CD4-positive, CD25-positive, alpha-beta regulatory T cell (primary cell): ENCODE measurements around the gene CDC14A. TPM values are rescaled to one million over a fixed set of nuclear protein-coding genes. Genes with fewer than 3 reads are reported as not detected.

Source experiments
- ATAC-seq, 2 donors: fragments of 150-1000 bp; cut with Tn5 transposase; one replicate each; pipeline ENCODE4 v1.10.0; 2021; ENCODE audit warnings: low read depth in 2 of 2, moderate number of reproducible peaks in 2 of 2, moderate library complexity in 1 of 2
- DNase-seq, 3 donors: peaks; one replicate each; pipeline versions ENCODE4 v3.0.0 to v3.0.0-alpha.2; 2012 to 2022; ENCODE audit warnings: mixed read lengths in 1 of 3
- H3K27ac ChIP-seq: one replicate; pipeline ENCODE4 v1.7.0; 2013; ENCODE audit warnings: mild to moderate bottlenecking, low read length; ENCODE audit not compliant: insufficient read depth, poor library complexity, severe bottlenecking
- H3K27me3 ChIP-seq: one replicate; pipeline ENCODE4 v1.7.0; 2013; ENCODE audit warnings: low read length; ENCODE audit not compliant: control insufficient read depth, insufficient read depth
- H3K36me3 ChIP-seq: one replicate; pipeline ENCODE4 v1.7.0; 2013; ENCODE audit warnings: mild to moderate bottlenecking, low read length, moderate library complexity; ENCODE audit not compliant: control insufficient read depth, insufficient read depth
- H3K4me1 ChIP-seq: 2 replicates; pipeline ENCODE4 v1.7.0; 2013; ENCODE audit warnings: mild to moderate bottlenecking, low read length; ENCODE audit not compliant: insufficient read depth, control insufficient read depth, poor library complexity, severe bottlenecking
- H3K4me3 ChIP-seq: one replicate; pipeline ENCODE4 v1.7.0; 2013; ENCODE audit warnings: low read depth, mild to moderate bottlenecking, low read length, moderate library complexity
- H3K9me3 ChIP-seq, 2 experiments: 1 replicate in 1 of 2; 2 replicates in 1 of 2; pipeline ENCODE4 v1.7.0; 2013; ENCODE audit warnings: low read length in 2 of 2, mild to moderate bottlenecking in 1 of 2, moderate library complexity in 1 of 2; ENCODE audit not compliant: control insufficient read depth in 2 of 2
- H3K27ac Mint-ChIP-seq, 3 donors: one replicate each; pipeline ENCODE4 v1.8.0; 2020 to 2022; ENCODE audit warnings: mild to moderate bottlenecking in 3 of 3, mixed read lengths in 3 of 3, moderate library complexity in 2 of 3
- H3K27me3 Mint-ChIP-seq: one replicate; pipeline ENCODE4 v1.8.0; 2022; ENCODE audit warnings: mild to moderate bottlenecking, mixed read lengths
- H3K36me3 Mint-ChIP-seq: one replicate; pipeline ENCODE4 v1.8.0; 2020; ENCODE audit warnings: mixed read lengths
- H3K4me1 Mint-ChIP-seq, 4 donors: one replicate each; pipeline ENCODE4 v1.8.0; 2020 to 2022; ENCODE audit warnings: mixed read lengths in 4 of 4, mild to moderate bottlenecking in 1 of 4
- H3K4me3 Mint-ChIP-seq, 4 donors: one replicate each; pipeline ENCODE4 v1.8.0; 2020 to 2022; ENCODE audit warnings: mild to moderate bottlenecking in 4 of 4, mixed read lengths in 4 of 4, moderate library complexity in 3 of 4
- H3K9me3 Mint-ChIP-seq, 7 donors: one replicate each; pipeline ENCODE4 v1.8.0; 2020 to 2022; ENCODE audit warnings: mixed read lengths in 7 of 7, mild to moderate bottlenecking in 3 of 7, moderate library complexity in 2 of 7
- polyA plus RNA-seq, 4 donors: library from polyadenylated mRNA; unstranded; fragments of 300-500 nt; fragmentation: Illumina TruSeq; gene quantifications; one replicate each; pipeline ENCODE4 v1.2.3, GENCODE V29; 2021
- total RNA-seq: library from RNA; stranded (reverse); gene quantifications from one replicate; pipeline ENCODE4 v1.2.3, GENCODE V29; 2022

Gene CDC14A
- total and polyA plus RNA-seq, 5 donors from 2014 or later, result 33.8 to 155 (median 37.8) TPM

DNA sequence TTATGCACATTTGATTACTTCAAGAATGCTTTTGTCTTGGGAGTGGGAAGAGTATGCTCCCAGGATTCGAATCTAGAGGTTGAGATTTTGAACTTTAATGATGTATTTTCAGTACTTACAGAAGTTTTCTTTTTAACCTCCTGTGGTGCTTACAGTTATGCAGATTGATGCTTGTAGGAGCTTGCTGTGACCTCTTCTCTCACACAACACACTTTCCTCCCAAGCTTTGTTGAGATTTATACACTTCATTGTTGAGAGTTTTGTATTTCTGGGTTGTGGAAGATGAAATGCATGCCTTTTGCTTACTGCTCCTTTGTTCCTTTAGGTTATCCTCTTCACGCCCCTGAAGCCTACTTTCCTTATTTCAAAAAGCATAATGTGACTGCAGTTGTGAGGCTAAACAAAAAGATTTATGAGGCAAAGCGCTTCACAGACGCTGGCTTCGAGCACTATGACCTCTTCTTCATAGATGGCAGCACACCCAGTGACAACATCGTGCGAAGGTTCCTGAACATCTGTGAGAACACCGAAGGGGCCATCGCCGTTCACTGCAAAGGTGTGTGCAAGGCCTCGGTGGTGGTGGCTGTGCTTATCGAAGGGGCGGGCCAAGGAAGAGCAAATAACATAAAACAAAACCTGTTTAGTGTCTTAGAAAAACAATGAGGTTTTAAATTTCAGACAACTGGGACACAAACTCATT is 110.2 kb downstream of the CDC14A start:
- Mint-ChIP-seq H3K27ac (no peak overlapping the region), H3K36me3 (peaks cover 28% of the 10 kb centered on the region), H3K4me1 (peaks cover 9 to 37% (median 30%) of the 10 kb centered on the region in 4 donors), H3K9me3 (no peaks in the 10 kb centered on the region), H3K27me3 (no peaks in the 10 kb centered on the region), H3K4me3 (no peak overlapping the region)
- Histone ChIP-seq H3K27me3 (no peaks in the 10 kb centered on the region), H3K4me1 (peaks cover 9% of the 10 kb centered on the region), H3K9me3 (no peaks in the 10 kb centered on the region), H3K27ac (no peak overlapping the region), H3K4me3 (no peak overlapping the region), H3K36me3 (peaks cover 46% of the 10 kb centered on the region)
- no peak for DNase-seq
- no peak for ATAC-seq

DNA sequence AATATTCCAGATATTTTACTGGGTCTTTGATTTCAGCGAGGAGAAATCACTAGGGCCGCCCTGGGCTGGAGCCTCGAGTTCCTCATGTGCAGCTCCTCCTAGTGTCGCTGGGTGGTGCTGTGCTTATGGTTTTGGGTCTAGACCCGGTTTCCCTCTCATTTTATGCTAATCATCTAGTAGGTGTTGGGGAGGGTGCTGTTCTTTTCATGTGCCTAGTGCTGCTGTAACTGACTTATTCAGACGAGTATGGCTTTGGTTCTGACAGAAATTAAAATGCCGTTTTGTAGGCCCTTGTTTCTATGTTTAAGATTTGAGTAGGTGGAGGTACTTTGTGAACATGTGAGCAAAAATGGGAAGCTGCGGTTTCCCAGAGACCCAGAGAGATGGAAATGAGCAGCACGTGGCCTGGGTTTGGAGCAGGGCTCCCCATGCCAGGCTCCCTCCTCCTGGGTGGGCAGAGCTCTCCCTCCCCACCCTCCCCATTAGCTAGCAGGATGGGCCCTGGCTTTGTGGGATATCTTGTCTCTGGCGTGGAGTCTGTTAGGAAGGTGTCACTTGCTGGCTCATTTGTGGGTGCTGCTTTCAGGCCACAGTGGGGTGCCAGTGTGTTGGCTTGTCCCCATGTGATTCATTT is 111.6 kb downstream of the CDC14A start:
- peak overlapping the region in 2 of 4 donors; percentile 5 to 38 for H3K4me3 Mint-ChIP-seq
- Histone ChIP-seq H3K9me3 (no peaks in the 10 kb centered on the region), H3K27me3 (no peaks in the 10 kb centered on the region), H3K27ac (no peak overlapping the region), H3K4me3 (no peak overlapping the region), H3K36me3 (peaks cover 60% of the 10 kb centered on the region), H3K4me1 (peaks cover 9% of the 10 kb centered on the region)
- peak; percentile 67 to 68 for ATAC-seq
- no peaks in the 10 kb centered on the region for H3K9me3 Mint-ChIP-seq
- H3K4me1 Mint-ChIP-seq, result peaks cover 4 to 42% (median 33%) of the 10 kb centered on the region in 4 donors
- DNase-seq, result peak in 1 of 3 donors; percentile 69
- peaks cover 37% of the 10 kb centered on the region for H3K36me3 Mint-ChIP-seq
- H3K27me3 Mint-ChIP-seq, result no peaks in the 10 kb centered on the region
- H3K27ac Mint-ChIP-seq, result peak overlapping the region in 2 of 3 donors; percentile 19 to 49

DNA sequence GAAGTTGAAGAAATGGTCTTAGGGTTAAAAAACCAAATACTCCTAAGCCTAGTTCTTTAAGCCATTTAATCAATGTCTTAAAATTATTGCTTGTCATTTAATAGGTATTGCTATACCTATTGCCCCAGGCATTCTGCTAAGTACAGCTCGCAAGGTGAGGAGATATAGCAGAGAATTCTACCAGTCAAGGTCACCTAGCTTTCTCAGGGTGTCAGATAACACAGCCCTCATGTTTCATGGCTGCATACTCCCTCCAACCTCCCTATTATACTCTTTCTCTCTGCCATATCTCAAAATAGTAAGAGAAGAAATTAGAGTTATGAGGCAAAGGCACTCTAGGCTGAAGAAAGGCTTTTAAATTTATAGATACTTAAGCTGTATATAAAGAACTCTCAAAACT is 117.3 kb downstream of the CDC14A start:
- Histone ChIP-seq H3K4me3 (no peak overlapping the region), H3K4me1 (no peaks in the 10 kb centered on the region), H3K27ac (no peak overlapping the region), H3K9me3 (no peaks in the 10 kb centered on the region), H3K27me3 (no peaks in the 10 kb centered on the region), H3K36me3 (peaks cover 57% of the 10 kb centered on the region)
- H3K4me1 Mint-ChIP-seq, result peaks cover 23 to 41% (median 30%) of the 10 kb centered on the region in 4 donors
- peaks cover 47% of the 10 kb centered on the region for H3K36me3 Mint-ChIP-seq
- DNase-seq (no peak), ATAC-seq (no peak)
- no peak overlapping the region for H3K4me3 Mint-ChIP-seq
- H3K27ac Mint-ChIP-seq, result no peak overlapping the region
- no peaks in the 10 kb centered on the region for H3K27me3 Mint-ChIP-seq
- no peaks in the 10 kb centered on the region for H3K9me3 Mint-ChIP-seq

DNA sequence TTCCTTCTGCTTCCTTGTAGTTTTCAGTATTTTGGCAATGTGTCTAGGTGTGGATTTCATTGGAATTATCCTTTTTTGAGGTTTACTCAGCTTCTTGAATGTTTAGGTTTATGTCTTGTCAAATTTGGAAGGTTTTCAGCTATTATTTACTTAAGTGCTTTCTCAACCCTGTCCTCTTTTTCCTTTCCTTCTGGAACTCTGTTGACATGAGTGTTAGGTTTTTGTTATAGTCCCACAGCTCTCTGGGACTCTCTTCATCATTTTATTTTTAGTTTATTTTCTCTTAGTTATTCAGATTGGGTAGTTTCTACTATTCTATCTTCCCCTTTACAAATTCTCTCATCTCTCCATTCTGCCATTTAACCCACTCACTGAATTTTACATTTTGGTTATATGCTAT is 122.5 kb downstream of the CDC14A start:
- peak overlapping the region in 2 of 3 donors; percentile 10 to 68 for H3K27ac Mint-ChIP-seq
- H3K4me3 Mint-ChIP-seq, result no peak overlapping the region
- H3K36me3 Mint-ChIP-seq, result peaks cover 37% of the 10 kb centered on the region

DNA sequence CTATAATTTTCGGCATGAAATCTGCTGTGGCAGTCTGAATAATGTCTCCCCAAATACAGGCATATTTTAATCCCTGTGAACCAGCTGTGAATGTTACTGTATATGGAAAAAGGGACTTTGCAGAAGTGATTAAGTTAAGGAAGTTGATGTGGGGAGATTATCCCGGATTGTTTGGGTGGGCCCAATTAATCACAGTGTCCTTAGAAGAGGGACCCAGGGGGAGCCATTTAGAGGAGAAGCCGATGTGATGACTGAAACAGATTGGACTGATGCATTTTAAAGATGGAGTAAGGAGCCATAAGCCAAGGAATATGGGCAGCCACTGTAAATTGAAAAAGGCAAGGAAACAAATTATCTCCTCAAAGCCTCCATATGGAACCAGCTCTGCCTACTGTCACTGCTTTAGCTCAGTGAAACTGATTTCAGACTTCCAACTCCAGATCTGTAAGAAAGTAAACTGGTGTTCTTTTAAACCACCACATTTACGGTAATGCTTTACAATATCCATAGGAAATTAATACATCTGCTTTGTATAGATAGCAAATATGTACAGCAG is 124.5 kb downstream of the CDC14A start:
- no peaks in the 10 kb centered on the region for H3K27me3 ChIP-seq
- Mint-ChIP-seq H3K4me3 (no peak overlapping the region), H3K4me1 (peaks cover 25 to 34% (median 30%) of the 10 kb centered on the region in 4 donors), H3K27me3 (no peaks in the 10 kb centered on the region), H3K9me3 (no peaks in the 10 kb centered on the region), H3K36me3 (peaks cover 43% of the 10 kb centered on the region), H3K27ac (peak overlapping the region in 1 of 3 donors; percentile 8)
- ATAC-seq (no peak), DNase-seq (no peak)
- H3K4me1 ChIP-seq, result no peaks in the 10 kb centered on the region
- H3K27ac ChIP-seq, result no peak overlapping the region
- H3K9me3 ChIP-seq, result no peaks in the 10 kb centered on the region
- H3K36me3 ChIP-seq, result peaks cover 55% of the 10 kb centered on the region
- H3K4me3 ChIP-seq, result no peak overlapping the region

More for the DNA sequence above, 122.5 kb downstream of the CDC14A start:
- H3K27me3 Mint-ChIP-seq, result no peaks in the 10 kb centered on the region
- no peaks in the 10 kb centered on the region for H3K9me3 Mint-ChIP-seq
- Histone ChIP-seq H3K27ac (no peak overlapping the region), H3K27me3 (no peaks in the 10 kb centered on the region), H3K4me3 (no peak overlapping the region), H3K36me3 (peaks cover 42% of the 10 kb centered on the region), H3K9me3 (no peaks in the 10 kb centered on the region), H3K4me1 (no peaks in the 10 kb centered on the region)
- peaks cover 26 to 45% (median 28%) of the 10 kb centered on the region in 4 donors for H3K4me1 Mint-ChIP-seq
- ATAC-seq (no peak), DNase-seq (no peak)

DNA sequence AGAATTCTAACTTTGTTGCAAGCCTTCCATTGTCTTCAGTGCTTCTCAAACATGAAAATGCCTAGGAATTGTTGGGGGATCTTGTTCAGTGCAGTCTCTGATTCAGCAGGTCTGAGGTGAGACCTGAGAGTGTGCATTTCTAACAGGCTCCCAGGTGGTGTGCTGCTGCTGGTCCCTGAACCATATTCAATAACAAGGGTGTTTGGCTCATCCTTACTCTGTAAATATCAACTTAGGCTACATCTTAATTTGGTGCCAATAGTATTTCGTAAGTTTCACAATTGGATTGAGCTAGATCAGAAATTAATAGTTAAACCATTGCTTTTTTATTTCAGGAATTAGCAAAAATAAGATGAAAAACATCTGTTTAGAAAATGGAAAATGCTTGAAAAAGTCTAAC is 126.5 kb downstream of the CDC14A start:
- no peak overlapping the region for H3K4me3 Mint-ChIP-seq
- no peak for DNase-seq
- peaks cover 21 to 30% (median 25%) of the 10 kb centered on the region in 4 donors for H3K4me1 Mint-ChIP-seq
- peaks cover 52% of the 10 kb centered on the region for H3K36me3 Mint-ChIP-seq
- H3K27me3 Mint-ChIP-seq, result no peaks in the 10 kb centered on the region
- ATAC-seq, result no peak
- Histone ChIP-seq H3K36me3 (peaks cover 63% of the 10 kb centered on the region), H3K4me1 (no peaks in the 10 kb centered on the region), H3K9me3 (no peaks in the 10 kb centered on the region), H3K27me3 (no peaks in the 10 kb centered on the region), H3K27ac (no peak overlapping the region), H3K4me3 (no peak overlapping the region)
- H3K27ac Mint-ChIP-seq, result no peak overlapping the region
- peaks cover 0 to 4% (median 0%) of the 10 kb centered on the region in 7 donors for H3K9me3 Mint-ChIP-seq

DNA sequence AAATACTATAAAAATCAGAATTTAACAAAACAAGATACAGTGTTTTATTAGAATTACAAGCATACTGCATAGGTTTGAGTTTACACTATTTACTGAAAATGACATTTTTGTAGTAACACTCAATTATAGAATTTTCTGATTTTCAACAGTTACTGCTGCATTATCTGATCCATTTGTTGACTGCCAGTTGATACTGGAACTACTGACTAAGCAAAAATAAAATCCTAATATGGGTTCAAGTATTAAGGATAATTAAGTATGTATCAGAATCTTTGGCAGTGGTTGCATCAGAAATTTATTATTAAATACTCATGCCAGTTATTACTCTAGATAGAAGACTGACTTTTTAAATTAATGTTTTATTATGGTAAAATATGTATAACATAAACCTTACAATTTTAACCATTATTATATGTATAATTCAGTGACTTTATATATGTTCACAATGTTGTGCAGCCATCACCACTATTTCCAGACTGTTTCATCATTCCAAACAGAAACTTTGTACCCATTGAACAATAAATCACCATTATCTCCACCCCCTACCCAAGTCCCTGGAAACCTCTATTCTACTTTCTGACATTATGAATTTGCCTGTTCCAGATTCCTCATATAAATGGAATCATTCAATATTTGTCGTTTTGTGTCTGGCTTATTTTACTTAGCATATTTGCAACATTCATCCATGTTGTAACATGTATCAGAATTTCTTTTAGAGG is 127.5 kb downstream of the CDC14A start:
- H3K9me3 Mint-ChIP-seq, result peaks cover 0 to 4% (median 0%) of the 10 kb centered on the region in 7 donors
- H3K36me3 ChIP-seq, result peaks cover 69% of the 10 kb centered on the region
- H3K4me3 Mint-ChIP-seq, result no peak overlapping the region
- DNase-seq, result no peak
- H3K27me3 Mint-ChIP-seq, result no peaks in the 10 kb centered on the region
- peaks cover 54% of the 10 kb centered on the region for H3K36me3 Mint-ChIP-seq
- peak overlapping the region in 1 of 3 donors; percentile 1 for H3K27ac Mint-ChIP-seq
- no peak overlapping the region for H3K4me3 ChIP-seq
- H3K27me3 ChIP-seq, result no peaks in the 10 kb centered on the region
- H3K4me1 ChIP-seq, result no peaks in the 10 kb centered on the region
- peak overlapping the region; percentile 7 for H3K27ac ChIP-seq
- no peak for ATAC-seq
- no peaks in the 10 kb centered on the region for H3K9me3 ChIP-seq
- H3K4me1 Mint-ChIP-seq, result peaks cover 15 to 27% (median 21%) of the 10 kb centered on the region in 4 donors
